IPS-15b (cell line): Measurements from ENCODE around the gene ABHD2.

Experiments
- H3K27me3 ChIP-seq: one replicate; pipeline ENCODE4 v1.6.1; 2013; ENCODE audit warnings: low read length; ENCODE audit not compliant: control insufficient read depth, insufficient read depth
- H3K36me3 ChIP-seq: one replicate; pipeline ENCODE4 v1.6.1; 2013; ENCODE audit warnings: low read length; ENCODE audit not compliant: control insufficient read depth, insufficient read depth
- H3K4me1 ChIP-seq: one replicate; pipeline ENCODE4 v1.6.1; 2013; ENCODE audit warnings: mild to moderate bottlenecking, low read length; ENCODE audit not compliant: control insufficient read depth, insufficient read depth
- H3K4me3 ChIP-seq: one replicate; pipeline ENCODE4 v1.5.1; 2013; ENCODE audit warnings: low read depth, low read length
- H3K9ac ChIP-seq: one replicate; pipeline ENCODE4 v1.6.1; 2013; ENCODE audit warnings: low read depth, mild to moderate bottlenecking, low read length
- H3K9me3 ChIP-seq: one replicate; pipeline ENCODE4 v1.6.1; 2013; ENCODE audit warnings: mild to moderate bottlenecking, low read length; ENCODE audit not compliant: control insufficient read depth, insufficient read depth

Gene ABHD2

DNA sequence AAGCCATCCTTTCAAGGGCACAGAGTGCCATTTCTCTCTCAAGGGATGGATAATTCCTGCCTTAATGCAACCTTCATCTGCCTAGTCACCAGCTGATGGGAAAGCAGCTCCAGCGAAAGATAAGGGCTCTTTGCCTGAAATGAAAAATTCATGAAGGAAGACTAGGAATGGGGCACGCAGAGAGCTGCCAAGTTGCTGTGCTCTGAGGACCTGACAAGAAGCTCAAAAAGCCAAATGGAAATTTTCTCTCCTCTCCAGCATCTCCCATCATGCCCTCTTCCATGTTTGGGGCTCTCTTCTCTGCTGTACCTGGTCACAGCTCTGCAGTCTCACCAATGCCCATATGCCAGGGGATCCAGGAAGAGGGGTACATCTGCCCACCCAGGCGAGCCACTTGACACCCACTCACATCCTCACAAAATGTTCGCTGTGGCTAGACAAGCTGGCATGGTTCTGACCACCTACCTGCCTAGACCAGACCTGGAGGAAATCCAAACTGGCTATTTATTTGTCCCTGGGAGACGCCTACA lies 29.3 kb upstream of the ABHD2 start:
- Histone ChIP-seq H3K27me3 (no peaks in the 10 kb centered on the region), H3K9ac (no peak overlapping the region), H3K4me3 (no peak overlapping the region), H3K4me1 (no peaks in the 10 kb centered on the region), H3K9me3 (no peaks in the 10 kb centered on the region), H3K36me3 (no peaks in the 10 kb centered on the region)

DNA sequence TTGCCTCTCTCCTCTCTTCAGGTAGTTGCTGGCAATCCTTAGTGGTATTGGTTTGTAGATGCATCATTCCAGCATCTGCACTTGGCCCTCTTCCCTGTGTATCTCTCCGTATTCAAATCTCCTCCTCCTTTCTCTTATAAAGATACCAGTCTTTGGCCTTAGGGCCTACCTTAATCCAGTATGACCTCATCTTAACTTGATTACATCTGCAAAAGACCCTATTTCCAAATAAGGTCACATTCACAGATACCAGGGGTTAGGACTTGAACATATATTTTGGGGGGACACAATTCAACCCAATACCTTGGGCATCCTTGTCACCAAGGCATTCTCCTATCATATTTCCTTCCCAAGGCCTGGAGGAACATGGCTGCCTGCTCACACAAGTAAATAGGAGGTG lies 22.0 kb upstream of the ABHD2 start:
- Histone ChIP-seq H3K27me3 (no peaks in the 10 kb centered on the region), H3K9me3 (peaks cover 15% of the 10 kb centered on the region), H3K4me1 (no peaks in the 10 kb centered on the region)

DNA sequence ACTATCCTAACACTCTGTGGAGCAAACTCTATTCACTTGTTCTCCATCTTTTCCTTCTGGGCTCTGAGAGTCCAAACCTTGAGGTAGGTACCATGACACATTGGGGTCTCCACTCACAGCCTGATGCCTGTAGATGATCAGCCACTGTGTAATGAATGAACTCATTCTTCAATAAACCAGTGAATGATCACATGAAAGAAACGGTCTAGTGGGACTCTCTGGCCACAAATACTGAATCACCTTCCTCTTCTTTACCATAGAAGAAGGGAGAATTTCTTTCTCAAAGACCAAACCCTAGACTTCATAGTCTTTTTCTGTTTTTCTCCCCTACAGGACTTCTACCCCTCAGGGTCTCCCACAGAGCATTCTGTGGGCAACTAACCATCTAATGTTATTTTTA lies 20.5 kb upstream of the ABHD2 start:
- H3K4me1 ChIP-seq: no peaks in the 10 kb centered on the region
- no peak overlapping the region for H3K9ac ChIP-seq
- no peaks in the 10 kb centered on the region for H3K36me3 ChIP-seq
- no peaks in the 10 kb centered on the region for H3K27me3 ChIP-seq
- H3K9me3 ChIP-seq: peaks cover 15% of the 10 kb centered on the region
- H3K4me3 ChIP-seq: no peak overlapping the region

More for the DNA sequence above, 22.0 kb upstream of the ABHD2 start:
- H3K9ac ChIP-seq: no peak overlapping the region
- no peak overlapping the region for H3K4me3 ChIP-seq
- no peaks in the 10 kb centered on the region for H3K36me3 ChIP-seq

DNA sequence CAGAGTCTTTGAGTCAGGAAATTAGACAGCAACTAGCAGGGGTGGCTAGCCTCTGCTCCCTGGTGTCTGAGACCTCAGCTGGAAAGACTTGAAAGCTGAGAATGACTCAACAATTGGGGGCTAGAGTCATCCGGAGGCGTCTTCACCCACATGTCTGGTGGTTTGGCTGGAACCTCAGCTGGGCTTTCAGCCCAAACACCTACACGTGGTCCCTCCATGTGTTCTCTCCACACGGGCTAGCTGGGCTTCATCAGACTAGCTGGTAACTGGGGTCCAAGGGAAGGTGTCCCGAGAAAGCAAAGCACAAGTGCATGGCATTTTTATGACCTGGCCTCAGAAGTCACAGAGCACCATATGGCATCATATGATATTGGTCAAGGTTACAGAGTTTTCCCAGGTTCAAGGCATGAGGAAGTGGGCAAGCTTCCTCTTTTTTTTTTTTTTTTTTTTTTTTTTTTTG lies 19.9 kb upstream of the ABHD2 start:
- Histone ChIP-seq H3K4me3 (no peak overlapping the region), H3K36me3 (no peaks in the 10 kb centered on the region), H3K9me3 (peaks cover 15% of the 10 kb centered on the region), H3K4me1 (no peaks in the 10 kb centered on the region), H3K27me3 (no peaks in the 10 kb centered on the region), H3K9ac (no peak overlapping the region)

DNA sequence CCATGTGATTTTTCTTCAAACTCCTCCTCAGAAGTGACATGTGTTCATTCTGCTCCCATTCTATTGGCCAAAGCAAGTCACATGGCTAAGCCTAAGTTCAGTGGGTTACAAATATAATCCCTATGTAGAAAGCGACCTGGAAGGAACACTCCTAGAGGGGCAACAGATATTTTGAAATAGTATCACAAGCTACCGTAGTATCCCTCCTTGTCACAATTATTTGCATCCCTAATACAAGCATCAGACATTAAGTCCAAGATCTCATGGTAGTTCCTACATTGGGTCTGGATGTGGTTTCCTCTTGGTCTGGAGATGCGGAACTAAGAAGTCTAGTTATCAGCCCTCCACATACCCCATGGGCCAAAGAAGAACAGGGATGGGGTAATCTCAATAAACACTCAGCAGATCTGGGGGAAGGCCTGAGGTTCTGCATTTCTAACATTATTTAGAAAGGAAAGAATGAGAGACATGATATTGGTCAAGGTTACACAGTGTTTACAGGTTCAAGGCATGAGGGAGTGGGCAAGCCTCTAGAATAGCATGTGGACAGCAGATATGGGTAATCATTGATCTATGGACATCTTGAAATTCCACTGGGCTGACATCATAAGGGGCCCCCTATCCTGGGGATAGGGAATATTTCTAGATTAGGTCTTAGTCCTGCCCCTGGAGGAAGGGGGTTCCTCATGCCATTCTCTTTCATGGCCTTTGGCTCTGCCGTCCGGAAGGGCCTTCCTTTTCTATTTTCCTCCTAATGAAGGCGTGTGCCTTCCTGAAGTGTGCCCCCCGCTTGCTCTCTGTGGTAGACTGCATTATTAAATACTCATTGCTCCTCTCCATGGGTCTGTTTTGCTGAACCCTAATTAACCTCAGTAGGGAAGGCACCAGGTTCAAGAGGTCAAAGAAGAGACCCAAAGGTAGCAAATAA lies 17.8 kb upstream of the ABHD2 start:
- no peaks in the 10 kb centered on the region for H3K27me3 ChIP-seq
- H3K9me3 ChIP-seq: peaks cover 15% of the 10 kb centered on the region
- no peaks in the 10 kb centered on the region for H3K36me3 ChIP-seq
- H3K4me3 ChIP-seq: no peak overlapping the region
- no peaks in the 10 kb centered on the region for H3K4me1 ChIP-seq
- no peak overlapping the region for H3K9ac ChIP-seq

DNA sequence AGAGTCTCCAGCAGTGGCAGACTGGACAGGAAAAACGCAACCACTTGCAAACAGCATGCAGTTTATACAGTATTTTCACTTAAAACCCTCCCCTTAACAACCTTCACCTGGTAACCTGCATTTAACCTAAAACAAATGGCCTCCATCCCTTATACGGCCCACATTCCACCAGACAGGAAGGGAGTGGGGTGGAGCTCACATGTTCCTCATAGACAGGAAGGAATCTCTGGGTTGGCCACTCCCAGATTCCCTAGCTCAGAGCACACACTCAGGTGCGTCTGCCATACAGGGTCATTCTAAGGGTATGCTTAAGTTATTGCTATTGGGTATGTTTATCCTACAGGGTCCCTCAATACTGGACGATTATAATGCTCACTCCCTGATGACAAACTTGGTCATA lies 16.8 kb upstream of the ABHD2 start:
- H3K9me3 ChIP-seq: peaks cover 11% of the 10 kb centered on the region
- H3K27me3 ChIP-seq: no peaks in the 10 kb centered on the region
- H3K36me3 ChIP-seq: no peaks in the 10 kb centered on the region
- no peak overlapping the region for H3K4me3 ChIP-seq
- H3K9ac ChIP-seq: no peak overlapping the region
- H3K4me1 ChIP-seq: no peaks in the 10 kb centered on the region

DNA sequence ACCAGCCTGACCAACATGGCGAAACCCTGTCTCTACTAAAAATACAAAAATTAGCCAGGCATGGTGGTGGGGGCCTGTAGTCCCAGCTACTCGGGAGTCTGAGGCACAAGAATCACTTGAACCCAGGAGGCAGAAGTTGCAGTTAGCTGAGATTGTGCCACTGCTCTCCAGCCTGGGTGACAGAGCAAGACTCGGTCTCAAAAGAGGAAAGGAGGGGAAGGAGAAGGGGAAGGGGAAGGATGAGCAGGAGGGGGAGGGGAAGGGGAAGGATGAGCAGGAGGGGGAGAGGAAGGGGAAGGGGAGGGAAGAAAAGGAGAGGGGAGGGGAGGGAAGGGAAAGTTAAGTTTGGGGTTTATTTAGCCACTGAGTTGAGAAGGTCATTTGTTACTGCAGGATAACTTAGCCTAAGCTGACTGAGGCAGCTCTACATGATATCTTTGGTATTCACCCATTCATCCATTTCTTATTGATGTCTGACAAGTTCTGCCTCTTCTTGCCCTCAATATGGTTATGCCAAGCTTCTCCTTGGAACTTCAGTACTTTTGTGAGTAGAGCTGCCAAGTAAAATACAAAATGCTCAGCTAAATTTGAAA lies 15.9 kb upstream of the ABHD2 start:
- Histone ChIP-seq H3K9ac (no peak overlapping the region), H3K9me3 (peaks cover 5% of the 10 kb centered on the region), H3K27me3 (no peaks in the 10 kb centered on the region), H3K4me1 (no peaks in the 10 kb centered on the region), H3K4me3 (no peak overlapping the region), H3K36me3 (no peaks in the 10 kb centered on the region)

DNA sequence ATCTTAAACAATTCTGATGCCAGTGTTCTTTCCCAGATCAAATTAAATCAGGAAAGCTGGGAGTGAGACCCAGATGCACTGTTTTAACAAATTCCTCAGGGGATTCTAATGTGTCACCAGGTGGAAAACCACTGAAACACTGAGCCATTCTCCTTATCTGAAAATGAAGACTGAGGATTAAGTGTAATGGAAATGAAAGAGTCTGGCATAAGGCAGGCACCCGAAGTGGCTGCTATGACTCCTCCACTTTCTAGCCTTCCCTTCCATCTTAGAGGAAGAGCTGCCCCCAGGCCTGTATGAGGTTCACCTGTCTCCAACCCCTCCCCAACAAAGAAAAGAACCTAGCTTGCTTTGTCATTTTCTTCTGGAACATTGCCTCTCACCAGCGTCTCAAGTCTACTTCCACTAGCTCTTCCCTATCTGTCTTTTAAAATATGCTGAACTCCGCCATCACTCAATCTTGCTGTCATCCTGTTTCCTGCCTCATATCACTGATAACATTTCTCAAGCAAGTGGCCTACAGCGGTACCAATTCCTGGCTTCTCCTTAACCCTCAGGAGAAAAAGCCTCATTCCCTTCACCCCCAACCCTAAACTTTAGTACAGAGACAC lies 13.7 kb upstream of the ABHD2 start:
- Histone ChIP-seq H3K36me3 (no peaks in the 10 kb centered on the region), H3K9ac (no peak overlapping the region), H3K27me3 (no peaks in the 10 kb centered on the region), H3K4me3 (no peak overlapping the region), H3K9me3 (no peaks in the 10 kb centered on the region), H3K4me1 (peaks cover 2% of the 10 kb centered on the region)

DNA sequence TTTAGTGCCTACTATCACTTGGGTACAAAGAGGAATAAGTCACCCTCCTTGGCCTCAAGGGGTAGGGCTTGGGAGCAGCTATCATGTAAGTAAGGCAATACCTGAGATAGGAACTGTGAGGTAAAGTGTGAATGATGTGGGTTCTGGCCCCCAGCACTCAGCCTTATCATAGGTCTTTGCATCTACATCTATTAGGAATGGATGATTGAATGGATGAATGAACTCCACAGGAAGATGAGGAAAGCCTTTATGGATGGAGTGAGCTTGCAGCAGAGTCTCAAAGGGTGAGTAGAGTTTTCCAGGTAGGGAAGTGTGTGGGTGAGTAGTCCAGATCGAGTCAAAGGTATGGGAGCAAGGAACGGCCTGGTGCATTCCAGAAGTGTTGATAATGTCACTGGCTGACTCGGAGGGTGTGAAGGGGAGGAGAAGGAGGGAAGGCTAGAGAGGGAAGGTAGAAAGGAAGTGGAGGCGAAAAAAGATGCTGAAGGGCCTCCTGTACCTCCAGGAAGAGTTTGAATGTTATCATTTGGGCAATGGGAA lies 13.1 kb upstream of the ABHD2 start:
- H3K27me3 ChIP-seq: no peaks in the 10 kb centered on the region
- H3K9ac ChIP-seq: no peak overlapping the region
- no peaks in the 10 kb centered on the region for H3K36me3 ChIP-seq
- no peak overlapping the region for H3K4me3 ChIP-seq
- H3K9me3 ChIP-seq: no peaks in the 10 kb centered on the region
- peaks cover 2% of the 10 kb centered on the region for H3K4me1 ChIP-seq

DNA sequence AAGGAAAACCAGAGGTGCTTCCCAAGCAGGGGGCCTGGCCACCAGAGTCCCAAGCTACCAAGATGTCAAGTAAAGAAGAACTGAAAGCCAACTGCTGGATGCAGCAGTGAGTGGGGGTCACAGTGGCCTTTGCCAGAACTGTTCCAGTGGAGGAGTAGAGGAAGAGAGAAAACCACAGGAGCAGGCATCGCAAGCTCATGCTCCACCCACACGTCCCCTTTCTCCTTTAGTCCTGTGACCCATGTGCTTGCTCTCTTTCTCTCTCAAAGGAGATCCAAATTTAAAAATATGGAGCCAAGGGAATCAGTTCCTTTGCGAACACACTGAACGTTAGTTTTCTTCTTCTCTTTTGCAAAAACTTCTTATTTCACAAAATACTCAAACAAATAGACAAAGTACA lies 12.4 kb upstream of the ABHD2 start:
- Histone ChIP-seq H3K9ac (no peak overlapping the region), H3K36me3 (no peaks in the 10 kb centered on the region), H3K27me3 (no peaks in the 10 kb centered on the region), H3K4me3 (no peak overlapping the region), H3K4me1 (peaks cover 2% of the 10 kb centered on the region), H3K9me3 (no peaks in the 10 kb centered on the region)

DNA sequence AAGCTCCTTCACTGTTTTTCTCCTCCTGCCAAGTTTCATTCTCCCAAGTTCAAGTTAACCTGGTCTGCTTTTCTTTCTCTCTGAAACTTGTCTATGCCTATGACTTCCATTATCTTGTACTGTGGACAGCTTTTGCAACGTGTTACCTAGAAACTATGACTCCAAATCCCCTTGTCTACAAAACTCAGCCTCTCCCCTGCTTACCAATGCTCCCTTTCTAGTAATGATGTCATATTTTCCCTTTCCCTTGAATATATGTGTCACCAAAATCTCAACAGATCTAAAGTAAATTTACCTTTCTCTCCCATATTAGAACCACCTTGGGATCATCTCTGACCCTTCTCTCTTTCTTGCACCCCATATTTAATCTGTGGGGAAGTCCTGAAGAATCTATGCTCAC lies 10.5 kb upstream of the ABHD2 start:
- peaks cover 2% of the 10 kb centered on the region for H3K4me1 ChIP-seq
- H3K9me3 ChIP-seq: no peaks in the 10 kb centered on the region
- H3K9ac ChIP-seq: no peak overlapping the region
- no peaks in the 10 kb centered on the region for H3K27me3 ChIP-seq
- H3K4me3 ChIP-seq: no peak overlapping the region
- H3K36me3 ChIP-seq: no peaks in the 10 kb centered on the region
